Transverse colon (tissue), 4 donors: ENCODE results near the gene NFYA. TPM values are rescaled to one million over a fixed set of nuclear protein-coding genes. Genes with fewer than 3 reads are reported as not detected.

Experiments used
- DNase-seq: peaks from one replicate; pipeline ENCODE4 v3.0.0-alpha.2; 2019
- H3K27ac ChIP-seq, 4 donors: fragments of 200-600 bp; sonication (generic); 2 replicates each; pipeline ENCODE4 v1.5.1; 2016 to 2018; ENCODE audit warnings: inconsistent platforms in 4 of 4
- H3K27me3 ChIP-seq: fragments of 200-600 bp; sonication (generic); 2 replicates; pipeline ENCODE4 v1.5.1; 2017; ENCODE audit warnings: inconsistent platforms
- H3K36me3 ChIP-seq, 4 donors: fragments of 200-600 bp; sonication (generic); 2 replicates each; pipeline ENCODE4 v1.5.1; 2017 to 2019; ENCODE audit warnings: inconsistent platforms in 4 of 4
- H3K4me1 ChIP-seq, 4 donors: fragments of 200-600 bp; sonication (generic); 2 replicates each; pipeline ENCODE4 v1.5.1; 2017 to 2020; ENCODE audit warnings: inconsistent platforms in 4 of 4
- H3K4me3 ChIP-seq, 4 donors: fragments of 200-600 bp; sonication (generic); 1 replicate in 1 of 4; 2 replicates in 3 of 4; pipeline versions ENCODE4 v1.5.1 to v1.6.1; 2017 to 2019; ENCODE audit warnings: inconsistent platforms in 4 of 4
- H3K9me3 ChIP-seq, 2 donors: fragments of 200-600 bp; sonication (generic); 2 replicates each; pipeline ENCODE4 v1.5.1; 2017 to 2019; ENCODE audit warnings: inconsistent platforms in 2 of 2
- EP300 ChIP-seq: sonication (generic); formaldehyde crosslinking; IDR thresholded peaks from one replicate; pipeline ENCODE4 v1.6.1; 2017; ENCODE audit warnings: antibody characterized with exemption, low read depth
- POLR2A ChIP-seq: fragments of 450-650 bp; IDR thresholded peaks from one replicate; pipeline ENCODE4 v1.6.1; 2016; ENCODE audit warnings: antibody characterized with exemption, mild to moderate bottlenecking, moderate library complexity
- POLR2AphosphoS5 ChIP-seq, 3 donors: sonication (generic); formaldehyde crosslinking; IDR thresholded peaks; one replicate each; pipeline ENCODE4 v1.6.1; 2016; ENCODE audit warnings: antibody characterized with exemption in 3 of 3
- WGBS, 2 donors: methylation state at CpG; one replicate each; pipeline ENCODE4 v1.1.5; 2018; ENCODE audit warnings: low coverage in 1 of 2; 5-methylcytosine and 5-hydroxymethylcytosine counted together
- in situ Hi-C, 4 donors: fragments of 200-750 bp; cut with MboI; loops; one replicate each; pipeline versions ENCODE4 v1.15.0 to v1.15.1; 2017; ENCODE audit warnings: low sequenced_read_pairs in 3 of 4, low pct_ligation_motif_present in 1 of 4, low pct_unique_long_range_greater_than_20kb in 1 of 4
- intact Hi-C: fragments of 100-400 bp; cut with DNase I; formaldehyde crosslinking; loops from one replicate; pipeline ENCODE4 v1.15.1; 2023; ENCODE audit warnings: low total_unique reads
- total RNA-seq, 4 donors: library from RNA; depleted of rRNA; stranded (reverse); fragments of >200 nt; gene quantifications; one replicate each; pipeline ENCODE4 v1.1.0, GENCODE V29; 2016
- TF ChIP-seq, protein P1 (sequence below), 5 experiments: fragments of 200-600 bp in 3 of 5; fragments of 450-650 bp in 2 of 5; sonication (generic) in 3 of 5; IDR thresholded peaks; 1 replicate in 2 of 5; 2 replicates in 3 of 5; pipeline ENCODE4 v1.5.1; 2016 to 2017; ENCODE audit warnings: antibody characterized with exemption in 5 of 5, inconsistent platforms in 3 of 5, mild to moderate bottlenecking in 2 of 5, moderate library complexity in 1 of 5

NFYA gene
- total RNA-seq, 4 donors from 2014 or later: 11.1 to 64.3 (median 20.9) TPM

DNA sequence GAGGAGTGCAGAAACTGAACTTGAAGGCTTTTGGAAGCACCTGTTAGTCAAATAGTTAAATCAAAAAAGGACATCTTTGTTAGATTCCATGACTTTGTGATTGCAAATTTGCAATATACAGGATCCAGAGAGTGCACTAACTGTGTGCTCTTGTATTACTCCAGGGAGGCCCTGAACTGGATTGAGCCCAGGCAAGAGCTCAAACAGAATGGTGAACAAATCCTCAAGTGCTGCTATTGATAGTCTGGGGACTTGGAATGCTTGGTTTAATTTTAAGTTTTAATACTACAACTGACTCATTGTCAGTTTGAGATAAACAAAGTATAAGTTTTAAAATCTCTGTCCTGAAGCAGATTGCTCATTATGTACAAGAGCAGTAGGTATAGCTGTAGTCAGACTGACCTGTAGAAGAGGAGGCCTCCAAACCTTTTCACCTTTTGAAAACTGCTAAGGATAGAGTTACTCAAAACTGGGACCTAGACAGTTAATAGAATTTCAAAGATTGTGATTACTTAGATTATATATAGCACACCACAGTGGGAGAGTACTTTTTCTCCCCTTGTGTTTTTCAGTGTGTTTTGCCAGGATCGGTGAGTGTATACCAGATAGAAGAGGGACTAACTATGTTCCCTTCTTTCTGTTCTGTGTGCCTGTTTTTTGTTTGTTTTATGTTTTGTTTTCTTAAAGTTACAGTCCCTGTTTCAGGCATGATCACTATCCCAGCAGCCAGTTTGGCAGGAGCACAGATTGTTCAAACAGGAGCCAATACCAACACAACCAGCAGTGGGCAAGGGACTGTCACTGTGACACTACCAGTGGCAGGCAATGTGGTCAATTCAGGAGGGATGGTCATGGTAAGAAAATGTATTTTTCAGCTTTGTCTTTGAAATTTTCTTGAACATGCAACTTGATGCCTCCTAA is 18.3 kb downstream of the NFYA start:
- Histone ChIP-seq H3K4me1 (no peaks in the 10 kb centered on the region), H3K4me3 (no peak overlapping the region), H3K27ac (no peak overlapping the region), H3K36me3 (peaks cover 0 to 82% (median 21%) of the 10 kb centered on the region in 4 donors), H3K27me3 (no peaks in the 10 kb centered on the region), H3K9me3 (no peaks in the 10 kb centered on the region)
- 84 to 92% methylated on average over 1 of the region's 1 CpG for WGBS, 2 donors
- DNase-seq: no peak
- intact Hi-C loops: no loop called here
- in situ Hi-C loops: loop anchor here in 1 of 4 donors (25.0 kb wide), 1 partner anchor 221 kb away; no protein-coding TSS in a partner anchor
- no peak for TF ChIP-seq POLR2AphosphoS5 (IDR thresholded peaks at IDR 0.05)
- no peak for TF ChIP-seq EP300
- TF ChIP-seq, protein P1, sequence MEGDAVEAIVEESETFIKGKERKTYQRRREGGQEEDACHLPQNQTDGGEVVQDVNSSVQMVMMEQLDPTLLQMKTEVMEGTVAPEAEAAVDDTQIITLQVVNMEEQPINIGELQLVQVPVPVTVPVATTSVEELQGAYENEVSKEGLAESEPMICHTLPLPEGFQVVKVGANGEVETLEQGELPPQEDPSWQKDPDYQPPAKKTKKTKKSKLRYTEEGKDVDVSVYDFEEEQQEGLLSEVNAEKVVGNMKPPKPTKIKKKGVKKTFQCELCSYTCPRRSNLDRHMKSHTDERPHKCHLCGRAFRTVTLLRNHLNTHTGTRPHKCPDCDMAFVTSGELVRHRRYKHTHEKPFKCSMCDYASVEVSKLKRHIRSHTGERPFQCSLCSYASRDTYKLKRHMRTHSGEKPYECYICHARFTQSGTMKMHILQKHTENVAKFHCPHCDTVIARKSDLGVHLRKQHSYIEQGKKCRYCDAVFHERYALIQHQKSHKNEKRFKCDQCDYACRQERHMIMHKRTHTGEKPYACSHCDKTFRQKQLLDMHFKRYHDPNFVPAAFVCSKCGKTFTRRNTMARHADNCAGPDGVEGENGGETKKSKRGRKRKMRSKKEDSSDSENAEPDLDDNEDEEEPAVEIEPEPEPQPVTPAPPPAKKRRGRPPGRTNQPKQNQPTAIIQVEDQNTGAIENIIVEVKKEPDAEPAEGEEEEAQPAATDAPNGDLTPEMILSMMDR (IDR thresholded peaks at IDR 0.05): no peak

DNA sequence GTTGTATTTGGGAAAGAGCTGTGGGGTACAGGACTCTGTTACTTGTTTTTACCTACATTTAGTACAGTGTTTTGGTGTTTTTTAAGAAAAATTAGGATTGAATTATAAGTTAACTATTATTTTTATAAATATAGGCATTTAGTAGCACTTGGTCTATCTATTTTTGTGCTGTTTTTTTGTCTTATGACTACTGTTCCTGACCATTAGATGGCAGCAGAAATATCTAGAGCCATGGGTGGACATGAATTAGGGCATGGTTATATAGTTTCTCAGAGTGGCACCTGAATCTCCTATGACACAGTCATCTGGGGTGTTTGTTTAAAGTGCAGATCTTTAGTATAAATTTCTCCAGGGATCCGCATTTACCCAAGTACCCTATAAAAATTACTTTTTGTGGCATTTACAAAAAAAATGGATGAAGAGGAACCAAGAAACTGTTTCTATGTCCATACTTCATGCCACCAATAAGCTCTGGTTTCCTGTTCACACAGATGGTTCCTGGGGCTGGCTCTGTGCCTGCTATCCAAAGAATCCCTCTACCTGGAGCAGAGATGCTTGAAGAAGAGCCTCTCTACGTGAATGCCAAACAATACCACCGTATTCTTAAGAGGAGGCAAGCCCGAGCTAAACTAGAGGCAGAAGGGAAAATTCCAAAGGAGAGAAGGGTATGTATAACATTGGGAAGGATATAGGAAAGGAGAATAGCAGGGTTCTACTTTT is 19.8 kb downstream of the NFYA start:
- H3K27me3 ChIP-seq: no peaks in the 10 kb centered on the region
- H3K27ac ChIP-seq: no peak overlapping the region
- intact Hi-C loops (no loop called here), in situ Hi-C loops (loop anchor here in 1 of 4 donors (25.0 kb wide), 1 partner anchor 220 kb away; no protein-coding TSS in a partner anchor)
- H3K9me3 ChIP-seq: no peaks in the 10 kb centered on the region
- no peak overlapping the region for H3K4me3 ChIP-seq
- no peaks in the 10 kb centered on the region for H3K4me1 ChIP-seq
- no peak for TF ChIP-seq POLR2AphosphoS5 (IDR thresholded peaks at IDR 0.05)
- TF ChIP-seq, protein P1 (IDR thresholded peaks at IDR 0.05): peak in 1 of 5 experiments; percentile 12
- no peak for TF ChIP-seq EP300
- DNase-seq: no peak
- 94 to 98% methylated on average over 4 of the region's 4 CpGs for WGBS, 2 donors
- H3K36me3 ChIP-seq: peaks cover 0 to 88% (median 28%) of the 10 kb centered on the region in 4 donors

DNA sequence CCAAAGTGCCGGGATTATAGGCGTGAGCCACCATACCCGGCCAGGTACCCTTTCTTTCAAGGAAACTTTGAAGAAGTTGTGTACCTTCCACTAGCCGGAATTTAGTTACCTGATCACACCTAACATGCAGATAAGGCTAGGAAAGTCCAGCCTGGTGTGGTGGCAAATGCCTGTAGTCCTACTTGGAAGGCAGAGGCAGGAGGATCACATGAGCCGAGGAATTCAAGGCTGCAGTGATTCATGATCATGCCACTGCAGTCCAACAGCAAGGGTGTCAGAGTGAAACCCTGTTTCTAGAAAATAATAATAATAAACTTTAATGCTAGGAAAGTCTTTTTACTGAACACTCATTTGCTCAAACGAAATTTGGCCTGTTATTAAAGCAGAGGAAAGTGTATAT is 21.0 kb downstream of the NFYA start:
- Histone ChIP-seq H3K4me3 (no peak overlapping the region), H3K9me3 (no peaks in the 10 kb centered on the region), H3K27me3 (no peaks in the 10 kb centered on the region), H3K27ac (no peak overlapping the region), H3K36me3 (peaks cover 0 to 90% (median 33%) of the 10 kb centered on the region in 4 donors), H3K4me1 (no peaks in the 10 kb centered on the region)
- 93 to 95% methylated on average over 5 to 6 of the region's 6 CpGs for WGBS, 2 donors
- in situ Hi-C loops: loop anchor here in 1 of 4 donors (25.0 kb wide), 1 partner anchor 219 kb away; no protein-coding TSS in a partner anchor
- intact Hi-C loops: no loop called here
- TF ChIP-seq POLR2A (no peak), POLR2AphosphoS5 (IDR thresholded peaks at IDR 0.05) (no peak), EP300 (no peak)
- TF ChIP-seq, protein P1 (IDR thresholded peaks at IDR 0.05): no peak
- DNase-seq: no peak
